Measurements from ENCODE around the gene SLC4A8.

SLC4A8 gene

GRCh38 chr12:51549637-51550036 is 125.0 kb downstream of the SLC4A8 start:
- in situ Hi-C loops (cut with HindIII; ENCODE audit: low sequenced_read_pairs): no loop called here
